Pancreas (tissue), 10 donors: ENCODE results near the gene SEC14L6. TPM values are rescaled to one million over a fixed set of nuclear protein-coding genes. Genes with fewer than 3 reads are reported as not detected.
"Not testable (repeated sequence)": the region's sequence is repeated elsewhere in the genome, so short reads cannot be mapped to it uniquely, and the experiment has no call there.

ENCODE experiments used
- ATAC-seq, 4 donors: fragments of 200-7000 bp; cut with Tn5 transposase; one replicate each; pipeline versions ENCODE4 v1.8.0 to v1.9.1; 2020; ENCODE audit warnings: mild to moderate bottlenecking in 4 of 4, moderate library complexity in 4 of 4
- DNase-seq, 6 donors: peaks; one replicate each; pipeline ENCODE4 v3.0.0-alpha.2; 2020
- FAIRE-seq: peaks from 2 replicates; lab custom pipeline; 2012; peaks lifted over from hg19 to GRCh38; lab: Jason Lieb, UNC
- H3K27ac ChIP-seq, 4 donors: fragments of 200-600 bp; sonication (generic); 1 replicate in 3 of 4; 2 replicates in 1 of 4; pipeline versions ENCODE4 v1.5.0 to v1.8.0; 2020
- H3K27me3 ChIP-seq, 4 donors: fragments of 200-600 bp; one replicate each; pipeline ENCODE4 v1.8.0; 2021
- H3K36me3 ChIP-seq, 3 donors: fragments of 200-600 bp; sonication (generic) in 1 of 3; one replicate each; pipeline versions ENCODE4 v1.5.0 to v1.8.0; 2020 to 2021
- H3K4me1 ChIP-seq, 3 donors: fragments of 200-600 bp; one replicate each; pipeline ENCODE4 v1.8.0; 2021
- H3K4me3 ChIP-seq, 4 donors: fragments of 200-600 bp; sonication (generic) in 2 of 4; one replicate each; pipeline versions ENCODE4 v1.5.0 to v1.8.0; 2020 to 2021
- H3K9me3 ChIP-seq, 4 donors: fragments of 200-600 bp; one replicate each; pipeline ENCODE4 v1.8.0; 2021
- WGBS, 2 donors: extraction: QIAGEN DNeasy Blood & Tissue Kit; methylation state at CpG; one replicate each; pipeline ENCODE4 v1.1.7; 2013; 5-methylcytosine and 5-hydroxymethylcytosine counted together
- intact Hi-C, 3 donors: fragments of 100-400 bp; cut with DNase I; formaldehyde crosslinking; loops; one replicate each; pipeline versions ENCODE4 v1.11.1 to v1.14.2; 2022
- polyA plus RNA-seq, 2 donors: library from polyadenylated mRNA; stranded (reverse); fragments of 200-250 nt; gene quantifications; one replicate each; pipeline ENCODE4 v1.2.3, GENCODE V29; 2013
- total RNA-seq, 6 donors: library from RNA; stranded (reverse); fragmentation: NEBNext Ultra II Directional in 4 of 6; extraction: Animal tissue kit (Norgen Biotek cat#: 25700) in 4 of 6; gene quantifications; one replicate each; pipeline versions ENCODE4 v1.2.1 to v1.2.4, GENCODE V29; 2021 to 2023
- TF ChIP-seq, protein P1 (sequence below), 4 donors: fragments of 200-600 bp; sonication (generic) in 3 of 4; IDR thresholded peaks; one replicate each; pipeline versions ENCODE4 v1.5.0 to v1.8.0; 2021; ENCODE audit warnings: antibody characterized with exemption in 4 of 4
- donor health status: healthy with polysubstance abuse.
- donor health status: DM: no; HTN: no; CAD: no; lungs with moderate emphysema.
- donor health status: DM: no; HTN: no; CAD: no.
- donor health status: control.
- donor health status: control.
- donor health status: Bipolar disorder and iron deficiency.
- donor health status: DM: yes; HTN: yes; CAD: no.
- donor health status: DM: no; HTN: no; CAD: no.
- donor health status: DM: no; HTN: no; CAD: no.
- donor health status: DM: yes; HTN: yes; CAD: no.

The SEC14L6 gene
- total and polyA plus RNA-seq, 8 donors: 0.51 to 6.0 (median 2.9) TPM

DNA sequence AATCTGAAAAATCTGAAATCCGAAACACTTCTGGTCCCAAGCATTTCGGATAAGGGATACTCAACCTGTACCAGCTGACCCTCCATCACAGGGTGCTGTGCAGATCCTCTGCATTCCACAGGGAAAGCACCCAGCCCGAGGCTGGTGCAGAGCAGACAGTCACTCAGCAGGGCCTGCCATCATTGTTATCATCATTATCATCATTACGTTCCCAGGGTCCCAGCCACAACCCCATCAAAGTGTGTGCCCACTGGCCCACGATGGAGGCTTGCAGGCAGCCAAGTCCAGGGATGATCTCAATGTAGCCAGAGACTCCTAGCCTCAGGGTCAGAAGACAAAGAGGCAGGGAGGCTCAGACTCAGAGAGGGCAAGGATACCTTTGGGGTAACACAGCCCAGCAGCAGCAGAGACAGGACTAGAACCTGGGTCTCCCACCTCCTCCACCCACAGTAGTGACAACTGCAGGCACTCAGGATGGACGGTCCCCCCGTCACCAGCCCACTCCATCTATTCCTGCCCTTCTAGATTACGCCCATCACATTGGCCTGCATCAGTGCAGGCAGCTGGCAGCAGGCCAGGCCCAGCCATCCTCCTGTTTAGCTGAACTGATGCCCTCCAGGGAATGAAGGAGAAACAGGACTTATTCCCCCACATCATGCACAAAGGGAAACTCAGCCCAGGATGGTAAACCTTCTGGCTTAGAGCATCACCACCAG is 17.7 kb upstream of the SEC14L6 start:
- no peak for ATAC-seq
- no peaks in the 10 kb centered on the region for H3K36me3 ChIP-seq
- TF ChIP-seq, protein P1, sequence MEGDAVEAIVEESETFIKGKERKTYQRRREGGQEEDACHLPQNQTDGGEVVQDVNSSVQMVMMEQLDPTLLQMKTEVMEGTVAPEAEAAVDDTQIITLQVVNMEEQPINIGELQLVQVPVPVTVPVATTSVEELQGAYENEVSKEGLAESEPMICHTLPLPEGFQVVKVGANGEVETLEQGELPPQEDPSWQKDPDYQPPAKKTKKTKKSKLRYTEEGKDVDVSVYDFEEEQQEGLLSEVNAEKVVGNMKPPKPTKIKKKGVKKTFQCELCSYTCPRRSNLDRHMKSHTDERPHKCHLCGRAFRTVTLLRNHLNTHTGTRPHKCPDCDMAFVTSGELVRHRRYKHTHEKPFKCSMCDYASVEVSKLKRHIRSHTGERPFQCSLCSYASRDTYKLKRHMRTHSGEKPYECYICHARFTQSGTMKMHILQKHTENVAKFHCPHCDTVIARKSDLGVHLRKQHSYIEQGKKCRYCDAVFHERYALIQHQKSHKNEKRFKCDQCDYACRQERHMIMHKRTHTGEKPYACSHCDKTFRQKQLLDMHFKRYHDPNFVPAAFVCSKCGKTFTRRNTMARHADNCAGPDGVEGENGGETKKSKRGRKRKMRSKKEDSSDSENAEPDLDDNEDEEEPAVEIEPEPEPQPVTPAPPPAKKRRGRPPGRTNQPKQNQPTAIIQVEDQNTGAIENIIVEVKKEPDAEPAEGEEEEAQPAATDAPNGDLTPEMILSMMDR (IDR thresholded peaks at IDR 0.05): no peak
- intact Hi-C loops: no loop called here
- no peak for DNase-seq
- 79 to 87% methylated on average over 8 of the region's 8 CpGs for WGBS, 2 donors
- FAIRE-seq: no peak
- no peaks in the 10 kb centered on the region for H3K27me3 ChIP-seq
- H3K4me1 ChIP-seq: no peaks in the 10 kb centered on the region
- no peaks in the 10 kb centered on the region for H3K9me3 ChIP-seq
- H3K27ac ChIP-seq: no peak overlapping the region
- H3K4me3 ChIP-seq: no peak overlapping the region

DNA sequence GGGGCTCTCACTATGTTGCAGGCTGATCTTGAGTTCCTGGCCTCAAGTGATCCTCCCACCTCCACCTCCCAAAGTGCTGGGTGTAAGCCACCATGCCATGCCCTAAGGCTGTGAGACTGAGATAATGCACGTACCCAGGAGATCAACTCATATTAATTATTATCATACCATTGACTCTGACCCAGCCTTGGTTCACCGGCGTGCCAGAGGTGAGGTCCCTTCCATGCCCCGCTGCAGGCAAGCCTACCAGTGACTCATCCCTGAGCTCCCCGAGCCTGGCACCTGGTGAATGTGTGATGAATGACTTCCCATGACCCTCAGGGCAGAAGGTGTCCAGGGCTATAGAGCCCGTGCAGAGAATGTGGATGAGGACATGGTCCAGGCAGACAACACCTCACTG is 15.8 kb upstream of the SEC14L6 start:
- no peak for DNase-seq
- WGBS, 2 donors: 70 to 79% methylated on average over 6 of the region's 6 CpGs
- Histone ChIP-seq H3K9me3 (no peaks in the 10 kb centered on the region), H3K36me3 (no peaks in the 10 kb centered on the region), H3K4me3 (no peak overlapping the region), H3K27me3 (no peaks in the 10 kb centered on the region), H3K4me1 (no peaks in the 10 kb centered on the region), H3K27ac (no peak overlapping the region)
- peak in 2 of 4 donors; percentile 47 to 50 for ATAC-seq
- intact Hi-C loops: no loop called here
- no peak for FAIRE-seq
- TF ChIP-seq, protein P1 (IDR thresholded peaks at IDR 0.05): no peak

DNA sequence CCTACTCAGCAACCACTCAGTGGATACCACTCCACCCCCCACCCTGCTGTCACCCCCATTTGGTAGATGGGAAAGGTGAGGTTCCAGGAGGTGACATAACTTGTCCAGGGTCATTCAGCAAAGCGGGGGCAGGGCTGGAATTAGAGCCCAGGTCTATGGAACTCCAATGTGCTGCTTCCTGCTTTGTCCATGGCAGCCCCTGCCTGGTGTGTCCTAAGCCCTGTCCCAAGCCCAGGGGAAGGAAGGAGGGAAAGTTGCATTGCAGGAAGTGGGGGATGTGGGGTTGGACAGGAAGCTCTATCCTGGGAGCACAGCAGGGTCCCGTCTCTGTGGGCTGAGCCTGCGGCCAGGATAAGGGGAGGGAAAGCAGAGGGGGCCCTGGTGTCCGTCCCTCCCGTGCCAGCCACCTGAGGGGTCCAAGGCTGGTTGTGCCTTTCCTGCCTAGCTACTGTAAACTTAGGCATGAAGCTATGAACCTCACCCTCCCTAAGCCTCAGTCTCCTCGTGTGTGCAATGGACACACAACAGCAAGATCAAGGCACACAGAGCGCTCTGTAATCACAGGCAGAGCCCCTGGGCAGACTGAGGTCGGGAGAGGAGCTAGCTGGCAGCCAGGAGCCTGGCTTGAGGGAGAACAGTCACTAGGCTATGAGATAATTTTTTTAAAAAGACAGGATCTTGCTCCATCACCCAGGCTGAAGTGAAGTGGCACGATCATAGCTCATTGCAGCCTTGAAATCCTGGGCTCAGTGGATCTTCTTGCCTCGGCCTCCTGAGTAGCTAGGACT is 15.1 kb upstream of the SEC14L6 start:
- intact Hi-C loops: no loop called here
- no peak for FAIRE-seq

DNA sequence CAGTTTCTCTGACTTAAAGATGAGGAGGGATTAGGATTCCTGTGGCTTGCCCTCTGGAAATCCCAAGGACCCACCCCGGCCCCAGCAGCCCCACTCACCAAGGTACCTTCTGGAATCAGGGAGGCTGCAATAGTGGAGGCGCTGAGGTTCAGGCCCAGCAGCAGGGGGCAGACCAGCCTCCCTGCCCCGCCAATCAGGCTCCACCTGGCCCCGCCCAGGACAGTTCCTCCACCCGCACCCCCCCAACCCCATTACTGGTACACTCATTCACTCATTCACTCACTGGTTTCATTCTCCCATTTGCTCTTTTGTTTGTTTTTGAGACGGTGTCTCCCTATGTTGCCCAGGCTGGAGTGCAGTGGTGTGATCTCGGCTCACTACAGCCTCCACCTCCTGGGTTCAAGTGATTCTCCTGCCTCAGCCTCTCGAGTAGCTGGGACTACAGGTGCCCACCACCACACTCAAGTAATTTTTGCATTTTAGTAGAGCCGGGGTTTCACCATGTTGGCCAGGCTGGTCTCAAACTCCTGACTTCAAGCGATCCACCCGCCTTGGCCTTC is 14.2 kb upstream of the SEC14L6 start:
- FAIRE-seq, H3K27me3 ChIP-seq, H3K27ac ChIP-seq, H3K4me1 ChIP-seq, H3K4me3 ChIP-seq, H3K9me3 ChIP-seq, intact Hi-C loops, DNase-seq, H3K36me3 ChIP-seq: not testable (repeated sequence)
- ATAC-seq: peak in 1 of 4 donors; percentile 25
- 86 to 89% methylated on average over 11 of the region's 11 CpGs for whole genome bisulfite sequencing, 2 donors

More for the DNA sequence above, 15.1 kb upstream of the SEC14L6 start:
- no peaks in the 10 kb centered on the region for H3K36me3 ChIP-seq
- H3K4me3 ChIP-seq: no peak overlapping the region
- DNase-seq (no peak), ATAC-seq (no peak)
- no peaks in the 10 kb centered on the region for H3K27me3 ChIP-seq
- 82 to 83% methylated on average over 10 of the region's 10 CpGs for WGBS, 2 donors
- TF ChIP-seq, protein P1 (IDR thresholded peaks at IDR 0.05): no peak
- no peak overlapping the region for H3K27ac ChIP-seq
- no peaks in the 10 kb centered on the region for H3K9me3 ChIP-seq
- no peaks in the 10 kb centered on the region for H3K4me1 ChIP-seq

DNA sequence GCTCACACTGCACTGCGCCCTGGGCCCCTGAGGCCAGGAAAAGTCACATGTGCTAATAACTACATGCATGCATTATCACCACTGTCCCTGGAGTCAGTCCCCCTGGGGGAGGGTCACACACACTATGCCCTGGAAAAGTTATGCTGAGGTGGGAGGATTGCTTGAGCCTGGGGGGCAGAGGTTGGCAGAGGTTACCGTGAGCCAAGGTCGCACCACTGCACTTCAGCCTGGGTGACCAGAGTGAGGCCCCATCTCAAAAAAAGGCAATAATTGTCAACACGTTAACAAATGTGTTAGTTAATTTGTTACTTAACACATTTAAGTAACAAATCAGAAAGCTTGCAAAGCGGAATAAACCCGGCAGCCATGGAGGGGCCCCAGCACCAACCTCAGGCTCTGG is 13.3 kb upstream of the SEC14L6 start:
- intact Hi-C loops: no loop called here
- H3K27ac ChIP-seq: no peak overlapping the region

More for the DNA sequence above, 13.3 kb upstream of the SEC14L6 start:
- Histone ChIP-seq H3K9me3 (no peaks in the 10 kb centered on the region), H3K36me3 (peaks cover 0 to 8% (median 0%) of the 10 kb centered on the region in 3 donors), H3K4me3 (no peak overlapping the region), H3K27me3 (no peaks in the 10 kb centered on the region), H3K4me1 (no peaks in the 10 kb centered on the region)
- ATAC-seq: peak in 1 of 4 donors; percentile 11
- 51 to 62% methylated on average over 6 of the region's 6 CpGs for WGBS, 2 donors
- TF ChIP-seq, protein P1 (IDR thresholded peaks at IDR 0.05): no peak
- no peak for DNase-seq
- no peak for FAIRE-seq
